GM23248 (cell line): ENCODE results near the gene NSMCE1. TPM values are rescaled to one million over a fixed set of nuclear protein-coding genes. Genes with fewer than 3 reads are reported as not detected.

Experiments
- DNase-seq: peaks from one replicate; pipeline ENCODE4 v3.0.0-alpha.2; 2015
- H2AFZ ChIP-seq: fragments of 200-600 bp; sonication (generic); 2 replicates; pipeline ENCODE4 v1.6.1; 2016; ENCODE audit warnings: antibody characterized with exemption
- H3F3A ChIP-seq: fragments of 200-600 bp; sonication (generic); 2 replicates; pipeline ENCODE4 v1.6.1; 2016; ENCODE audit warnings: mild to moderate bottlenecking, antibody characterized with exemption, mixed run types; ENCODE audit not compliant: insufficient read depth
- H3K27ac ChIP-seq: fragments of 200-600 bp; sonication (generic); 2 replicates; pipeline ENCODE4 v1.5.1; 2016; ENCODE audit warnings: mild to moderate bottlenecking
- H3K27me3 ChIP-seq: fragments of 200-600 bp; sonication (generic); replicated peaks from 2 replicates; pipeline ENCODE4 v1.6.1; 2016; ENCODE audit warnings: mild to moderate bottlenecking; ENCODE audit not compliant: insufficient read depth
- H3K36me3 ChIP-seq: fragments of 200-600 bp; sonication (generic); 2 replicates; pipeline ENCODE4 v1.6.1; 2016; ENCODE audit warnings: low read depth, mild to moderate bottlenecking
- H3K4me1 ChIP-seq: fragments of 200-600 bp; sonication (generic); 2 replicates; pipeline ENCODE4 v1.6.1; 2016; ENCODE audit warnings: mild to moderate bottlenecking; ENCODE audit not compliant: insufficient read depth
- H3K4me2 ChIP-seq: fragments of 200-600 bp; sonication (generic); one replicate; pipeline ENCODE4 v1.6.1; 2016; ENCODE audit warnings: mild to moderate bottlenecking; ENCODE audit not compliant: unreplicated experiment
- H3K4me3 ChIP-seq: fragments of 200-600 bp; sonication (generic); 2 replicates; pipeline ENCODE4 v1.5.1; 2016; ENCODE audit warnings: mild to moderate bottlenecking
- H3K79me2 ChIP-seq: fragments of 200-600 bp; sonication (generic); 2 replicates; pipeline ENCODE4 v1.6.1; 2016; ENCODE audit warnings: mild to moderate bottlenecking; ENCODE audit not compliant: insufficient read depth
- H3K9ac ChIP-seq: fragments of 200-600 bp; sonication (generic); 2 replicates; pipeline ENCODE4 v1.6.1; 2016; ENCODE audit warnings: mild to moderate bottlenecking
- H3K9me2 ChIP-seq: fragments of 200-600 bp; sonication (generic); 2 replicates; pipeline ENCODE4 v1.6.1; 2016; ENCODE audit warnings: mixed run types, mild to moderate bottlenecking, moderate library complexity; ENCODE audit not compliant: insufficient read depth
- H3K9me3 ChIP-seq: fragments of 200-600 bp; sonication (generic); one replicate; pipeline ENCODE4 v1.6.1; 2017; ENCODE audit warnings: low read depth
- H4K20me1 ChIP-seq: fragments of 200-600 bp; sonication (generic); 2 replicates; pipeline ENCODE4 v1.6.0; 2016; ENCODE audit not compliant: insufficient read depth
- EZH2 ChIP-seq: fragments of 200-600 bp; sonication (generic); IDR thresholded peaks from 2 replicates; pipeline ENCODE4 v1.6.1; 2018; ENCODE audit warnings: antibody characterized with exemption, mild to moderate bottlenecking; ENCODE audit not compliant: insufficient read depth, poor library complexity, severe bottlenecking
- EZH2phosphoT487 ChIP-seq: fragments of 200-600 bp; sonication (generic); IDR thresholded peaks from 2 replicates; pipeline ENCODE4 v1.6.1; 2018; ENCODE audit warnings: antibody characterized with exemption, moderate library complexity, mild to moderate bottlenecking, low read depth; ENCODE audit not compliant: insufficient read depth
- WGBS, 2 experiments: methylation state at CpG; one replicate each; pipeline ENCODE4 v1.1.6; 2015 to 2017; ENCODE audit warnings: low lambda C conversion rate in 2 of 2, low coverage in 1 of 2; ENCODE audit errors: missing lambda C conversion rate in 2 of 2; 5-methylcytosine and 5-hydroxymethylcytosine counted together
- in situ Hi-C: fragments of 300-500 bp; cut with MboI; formaldehyde crosslinking; loops from 2 replicates; pipeline ENCODE4 v1.15.0; 2020
- polyA plus RNA-seq: library from polyadenylated mRNA; unstranded; fragments of >200 nt; fragmentation: Nextera tagmentation; extraction: Ambion mirVana; gene quantifications from 2 replicates; pipeline ENCODE4 v1.2.1, GENCODE V29; 2016
- total RNA-seq: library from RNA; depleted of rRNA; stranded (reverse); fragments of >200 nt; shearing (Covaris generic); gene quantifications from 2 replicates; pipeline ENCODE4 v1.2.3, GENCODE V29; 2014

The NSMCE1 gene
- total and polyA plus RNA-seq, 2 experiments from 2014 or later, result 69.3 to 107 TPM

- no peak overlapping the region for H3K27ac ChIP-seq
Measured at GRCh38 chr16:27224271-27224737, 44.3 kb downstream of the NSMCE1 start.

GRCh38 chr16:27223701-27224100 lies 44.9 kb downstream of the NSMCE1 start:
- Histone ChIP-seq H3K79me2 (no peaks in the 10 kb centered on the region), H2AFZ (no peak overlapping the region), H3K9me2 (no peaks in the 10 kb centered on the region), H4K20me1 (no peaks in the 10 kb centered on the region), H3K9ac (peak overlapping the region; percentile 86), H3K9me3 (no peaks in the 10 kb centered on the region), H3K4me2 (no peak overlapping the region), H3K4me1 (peaks cover 24% of the 10 kb centered on the region), H3K36me3 (no peaks in the 10 kb centered on the region), H3K27ac (peak overlapping the region; percentile 98), H3F3A (peaks cover 21% of the 10 kb centered on the region), H3K4me3 (no peak overlapping the region), H3K27me3 (no peaks in the 10 kb centered on the region)
- in situ Hi-C loops, result no loop called here
- 80 to 93% methylated on average over 6 of the region's 6 CpGs for WGBS, 2 experiments
- no peak for DNase-seq
- TF ChIP-seq EZH2phosphoT487, result no peak
- no peak for TF ChIP-seq EZH2

More at GRCh38 chr16:27224271-27224737, 44.3 kb downstream of the NSMCE1 start:
- 96% methylated on average over 12 to 14 of the region's 14 CpGs for WGBS, 2 experiments
- Histone ChIP-seq H3K4me1 (peaks cover 24% of the 10 kb centered on the region), H3K79me2 (no peaks in the 10 kb centered on the region), H3K4me3 (no peak overlapping the region), H3K27me3 (no peaks in the 10 kb centered on the region), H3K4me2 (no peak overlapping the region), H3K9me3 (no peaks in the 10 kb centered on the region), H3K9ac (no peak overlapping the region), H3F3A (peaks cover 21% of the 10 kb centered on the region), H3K9me2 (no peaks in the 10 kb centered on the region), H4K20me1 (no peaks in the 10 kb centered on the region), H2AFZ (no peak overlapping the region), H3K36me3 (no peaks in the 10 kb centered on the region)
- in situ Hi-C loops, result no loop called here
- DNase-seq, result no peak
- TF ChIP-seq EZH2phosphoT487 (no peak), EZH2 (no peak)

GRCh38 chr16:27223226-27223610 lies 45.4 kb downstream of the NSMCE1 start:
- Histone ChIP-seq H3K36me3 (no peaks in the 10 kb centered on the region), H3K4me2 (peak overlapping the region; percentile 82), H3K9me3 (no peaks in the 10 kb centered on the region), H3K9ac (peak overlapping the region; percentile 86), H3K4me3 (peak overlapping the region; percentile 52; the same call in 1 of the 2 replicates), H3F3A (peaks cover 21% of the 10 kb centered on the region), H3K79me2 (no peaks in the 10 kb centered on the region), H3K27me3 (no peaks in the 10 kb centered on the region), H2AFZ (peak overlapping the region; percentile 67), H3K27ac (peak overlapping the region; percentile 98), H3K9me2 (no peaks in the 10 kb centered on the region), H3K4me1 (peaks cover 24% of the 10 kb centered on the region), H4K20me1 (no peaks in the 10 kb centered on the region)
- 29 to 39% methylated on average over 8 of the region's 8 CpGs for WGBS, 2 experiments
- DNase-seq, result no peak
- TF ChIP-seq EZH2 (no peak), EZH2phosphoT487 (no peak)
- in situ Hi-C loops, result no loop called here

GRCh38 chr16:27222249-27223225 lies 46.0 kb downstream of the NSMCE1 start:
- Histone ChIP-seq H4K20me1 (no peaks in the 10 kb centered on the region), H3K9me3 (no peaks in the 10 kb centered on the region), H3K4me1 (peaks cover 24% of the 10 kb centered on the region), H2AFZ (peak overlapping the region; percentile 67), H3K4me2 (peak overlapping the region; percentile 82), H3F3A (peaks cover 21% of the 10 kb centered on the region), H3K9ac (peak overlapping the region; percentile 86), H3K4me3 (peak overlapping the region; percentile 52), H3K27me3 (no peaks in the 10 kb centered on the region), H3K9me2 (no peaks in the 10 kb centered on the region), H3K36me3 (no peaks in the 10 kb centered on the region), H3K27ac (peak overlapping the region; percentile 98), H3K79me2 (no peaks in the 10 kb centered on the region)
- TF ChIP-seq EZH2phosphoT487 (no peak), EZH2 (no peak)
- in situ Hi-C loops, result no loop called here
- WGBS, 2 experiments, result 2 to 4% methylated on average over 29 to 30 of the region's 30 CpGs
- peak; percentile 92 for DNase-seq
